CD4-positive, alpha-beta T cell treated with Interleukin-21 for 1 hour (primary cell): ENCODE measurements around the gene GRID2.

Experiments used
- DNase-seq: peaks from one replicate; pipeline ENCODE4 v3.0.0-alpha.2; 2020

The GRID2 gene

GRCh38 chr4:93776386-93777080 is 1472.8 kb downstream of the GRID2 start:
- no peak for DNase-seq

DNA sequence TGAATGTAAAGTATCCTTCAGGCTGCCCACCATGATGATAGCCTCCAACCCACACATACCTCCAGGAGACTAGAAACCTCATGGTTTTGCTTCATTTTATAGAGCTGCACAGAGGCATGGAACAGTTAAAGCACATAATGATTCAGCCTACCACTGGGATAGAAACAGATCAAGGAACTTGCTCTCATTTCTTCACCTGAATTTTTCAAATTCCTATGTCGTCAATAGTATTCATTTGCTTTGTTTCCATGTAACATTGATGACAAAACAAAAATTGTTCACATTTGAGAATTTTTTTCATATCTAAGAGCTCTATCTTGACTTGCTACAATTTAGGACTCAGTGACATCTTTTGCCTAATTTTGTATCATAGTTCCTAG is 1473.3 kb downstream of the GRID2 start:
- DNase-seq: no peak

GRCh38 chr4:93779228-93779627 is 1475.5 kb downstream of the GRID2 start:
- no peak for DNase-seq

DNA sequence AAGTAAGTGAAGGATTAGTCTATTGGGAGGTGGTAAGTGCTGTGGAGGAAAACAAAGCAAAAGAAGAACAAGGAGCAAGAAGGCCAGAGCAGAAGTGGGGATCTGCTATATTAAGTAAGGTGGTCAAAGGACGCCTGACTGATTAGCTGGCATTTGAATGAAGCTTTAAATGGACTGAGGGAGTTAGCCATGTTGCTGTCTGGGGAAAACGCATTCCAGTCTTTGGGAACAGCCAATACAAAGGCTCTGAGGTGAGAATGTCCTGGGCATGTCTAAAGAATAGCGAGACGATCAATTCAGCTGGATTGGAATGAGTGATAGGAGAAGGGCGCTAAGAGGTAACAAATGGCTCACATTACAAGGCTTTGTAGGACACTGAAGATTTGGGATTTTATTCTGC is 1476.3 kb downstream of the GRID2 start:
- no peak for DNase-seq

DNA sequence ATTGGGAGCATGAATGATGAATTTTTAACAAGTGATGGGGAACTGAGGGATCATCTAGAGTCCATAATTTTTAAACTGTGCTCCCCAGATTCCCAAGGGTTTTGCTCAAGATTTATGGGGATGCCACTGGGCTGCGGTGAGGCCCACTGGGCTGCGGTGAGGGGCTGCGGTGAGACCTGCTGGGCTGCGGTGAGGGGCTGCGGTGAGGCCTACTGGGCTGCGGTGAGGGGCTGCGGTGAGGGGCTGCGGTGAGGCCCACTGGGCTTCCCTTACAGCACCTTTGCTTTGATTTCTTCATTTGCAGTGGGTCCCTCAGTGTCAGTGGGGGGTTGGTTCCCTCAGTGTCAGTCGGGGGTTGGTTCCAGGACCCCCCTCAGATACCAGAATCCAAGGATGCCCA is 1477.4 kb downstream of the GRID2 start:
- DNase-seq: no peak

DNA sequence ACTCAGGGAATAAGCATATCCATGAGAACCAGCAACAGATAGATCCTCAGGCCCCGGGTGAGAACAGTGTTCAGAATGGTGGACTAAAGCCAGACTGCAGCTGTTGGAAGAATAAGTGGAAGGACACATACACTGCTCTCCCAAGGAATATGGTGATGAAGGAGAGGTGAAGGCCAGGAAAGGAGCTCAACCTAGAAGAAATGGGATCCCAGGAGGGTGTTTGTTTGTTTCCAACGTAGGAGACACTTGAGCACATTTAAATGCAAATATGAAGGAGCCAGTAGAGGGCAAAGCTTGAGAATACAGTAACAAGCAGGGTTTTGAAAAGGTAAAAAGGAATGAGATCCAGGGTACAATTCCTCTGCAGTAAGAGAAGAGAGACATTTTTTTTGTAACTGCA is 1482.4 kb downstream of the GRID2 start:
- no peak for DNase-seq

- no peak for DNase-seq
These were observed 1484.9 kb downstream of the GRID2 start for GRCh38 chr4:93788712-93789111.

DNA sequence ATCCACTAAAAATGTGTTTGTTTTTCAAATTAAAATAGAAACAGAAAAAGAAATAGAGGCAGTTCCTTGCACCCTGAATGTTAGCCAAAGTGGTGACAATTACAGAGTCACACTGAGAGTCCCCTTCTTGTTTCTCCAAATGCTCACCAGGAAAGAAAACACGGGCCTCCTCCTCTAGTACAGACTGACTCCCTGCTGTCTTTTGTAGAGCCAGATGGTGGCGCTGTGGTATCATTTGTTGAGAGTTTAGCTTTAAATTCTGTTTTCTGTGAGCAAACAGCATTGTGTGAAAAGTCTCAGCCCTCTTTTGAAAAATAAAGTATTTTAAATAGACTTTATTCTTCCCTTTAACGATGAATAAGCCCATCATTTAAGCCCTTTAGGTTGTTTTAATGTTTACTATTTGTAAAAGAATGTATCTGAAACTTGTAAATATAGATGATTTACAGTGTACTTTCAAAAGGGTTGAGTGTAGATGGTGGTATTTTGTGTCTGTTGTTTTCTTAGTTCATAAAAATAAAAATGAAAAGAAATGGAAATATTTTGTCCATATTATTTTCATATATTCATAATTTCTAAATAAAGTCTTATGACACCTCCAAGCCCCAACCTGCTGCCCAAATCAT is 1487.9 kb downstream of the GRID2 start:
- DNase-seq: peak; percentile 21

DNA sequence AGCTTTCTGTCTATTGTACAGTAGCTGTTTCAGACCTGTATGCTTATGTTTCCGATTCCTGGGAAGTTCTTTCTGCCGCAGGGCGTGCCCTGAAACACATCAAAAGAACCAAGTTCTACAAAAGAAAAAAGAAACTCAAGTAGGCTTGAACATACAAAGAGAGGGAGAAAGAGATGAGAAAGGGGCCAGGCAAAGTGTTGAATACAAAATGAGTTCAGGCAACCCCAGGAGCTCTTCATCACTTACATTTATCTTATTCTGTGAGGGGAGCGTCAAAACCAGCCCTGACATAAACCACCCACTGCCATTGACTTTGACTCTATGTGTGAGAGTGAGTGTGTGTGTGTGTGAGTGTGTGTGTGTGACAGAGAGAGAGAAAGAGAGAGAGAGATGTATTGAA is 1498.3 kb downstream of the GRID2 start:
- DNase-seq: no peak

DNA sequence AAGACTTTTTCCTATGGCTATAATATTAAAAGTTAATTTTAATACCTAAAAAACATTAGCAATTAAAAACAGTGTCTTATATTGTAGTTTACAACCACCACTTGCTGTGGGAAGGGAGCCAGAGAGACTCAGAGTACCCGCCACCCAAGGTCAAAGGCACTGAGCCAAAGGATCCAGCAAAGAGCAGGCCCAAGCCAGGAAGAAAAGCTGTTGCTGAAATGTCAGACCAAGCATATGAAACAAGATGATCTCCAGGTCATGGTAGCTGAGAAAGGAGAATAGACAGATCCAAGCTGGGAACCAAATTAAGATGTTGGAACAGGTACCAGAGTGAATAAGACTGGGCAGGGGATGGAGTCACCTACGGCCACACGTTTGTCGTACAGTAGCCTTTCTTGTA is 1506.0 kb downstream of the GRID2 start:
- no peak for DNase-seq

- DNase-seq: no peak
These were observed 1506.7 kb downstream of the GRID2 start for GRCh38 chr4:93810340-93810992.

DNA sequence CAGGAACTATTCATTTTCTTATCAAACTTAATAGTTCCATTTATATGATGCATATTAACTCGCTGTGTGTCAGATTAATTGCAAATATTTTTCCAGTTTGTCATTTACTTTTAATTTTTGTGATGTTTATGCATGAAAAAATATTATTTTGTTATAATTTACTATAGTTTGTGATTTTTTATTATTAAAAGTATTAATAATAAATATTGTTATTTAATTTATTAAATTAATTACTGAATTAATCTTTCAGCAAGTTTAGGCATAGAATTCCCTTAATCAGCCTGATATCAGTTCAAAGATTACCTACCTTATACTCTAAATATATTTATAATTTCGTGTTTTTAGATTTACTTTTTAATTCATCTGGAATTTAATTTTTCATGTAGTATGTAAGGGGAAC is 1509.3 kb downstream of the GRID2 start:
- no peak for DNase-seq

DNA sequence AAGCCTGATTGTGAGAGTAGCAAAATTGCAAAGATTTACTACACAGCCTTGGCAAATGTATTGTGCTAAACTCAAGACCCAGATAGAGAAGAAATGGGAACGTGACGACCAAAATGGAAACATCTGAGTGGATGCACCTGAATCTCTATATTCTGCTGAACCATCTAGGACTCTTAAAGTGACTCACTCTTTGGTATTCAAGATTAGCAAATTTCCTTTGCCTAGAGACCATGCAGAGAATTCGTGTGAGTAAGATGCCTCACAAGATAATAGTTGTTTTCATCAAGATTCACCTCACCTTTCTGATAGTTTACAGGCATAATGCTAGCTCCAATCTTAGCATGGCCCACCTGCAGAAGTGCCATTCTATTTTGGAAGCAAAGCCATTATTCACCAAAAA is 1510.4 kb downstream of the GRID2 start:
- no peak for DNase-seq

DNA sequence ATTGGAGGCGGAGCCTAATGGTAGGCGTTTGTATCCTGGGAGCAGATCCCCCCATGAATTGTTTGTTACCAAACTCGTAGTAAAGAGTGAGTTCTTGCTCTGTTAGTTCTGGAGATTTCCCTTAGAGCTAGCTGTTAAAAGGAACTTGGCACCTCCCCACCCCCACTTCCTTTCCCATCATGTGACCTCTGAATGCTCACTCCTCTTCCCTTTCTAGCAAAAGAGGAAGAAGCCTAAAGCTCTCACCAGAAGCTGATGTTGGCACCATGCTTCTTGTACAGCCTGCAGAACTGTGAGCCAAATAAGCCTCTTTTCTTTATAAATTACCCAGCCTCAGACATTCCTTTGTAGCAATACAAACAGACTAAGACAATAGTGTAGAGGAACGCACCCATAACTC is 1511.0 kb downstream of the GRID2 start:
- DNase-seq: no peak
